Measurements from ENCODE around the gene CALCR.

Gene CALCR

DNA sequence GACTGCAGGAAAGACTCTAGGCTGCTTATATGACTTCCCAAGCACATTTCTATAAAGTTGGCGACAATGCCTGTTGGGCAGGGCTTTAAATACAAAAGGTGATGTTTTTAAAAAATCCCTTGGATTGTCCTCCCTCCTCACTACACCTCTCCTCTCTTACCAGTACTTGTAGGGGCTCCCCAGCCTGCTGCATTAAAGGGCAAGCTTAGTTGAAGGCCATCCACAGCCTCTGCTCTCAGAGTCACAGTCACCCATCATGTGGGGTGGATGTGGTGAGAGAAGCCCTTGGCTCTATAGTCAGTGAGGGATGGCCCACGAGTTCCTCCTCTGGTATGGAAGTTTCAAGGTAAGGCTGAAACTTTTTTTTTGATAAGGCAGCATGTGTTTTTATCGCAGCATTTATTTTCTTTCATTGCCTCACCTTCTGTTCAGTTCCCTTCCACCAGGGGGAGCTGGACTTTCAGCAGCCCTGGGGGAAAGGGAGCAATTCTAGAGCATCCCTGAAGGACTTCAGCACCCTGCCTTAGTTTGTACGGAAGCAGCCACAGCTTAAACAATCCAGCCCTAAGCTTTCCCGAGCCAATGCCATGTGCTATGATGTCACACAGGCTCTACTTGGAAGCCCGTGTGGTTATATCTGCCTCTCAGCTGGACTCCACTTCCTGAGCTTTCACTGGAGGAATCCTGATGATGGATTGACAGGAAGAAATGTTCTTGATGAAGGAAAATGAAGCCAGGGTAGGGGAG, 131.9 kb downstream of the CALCR start:
- peak; percentile 39 for DNase-seq

DNA sequence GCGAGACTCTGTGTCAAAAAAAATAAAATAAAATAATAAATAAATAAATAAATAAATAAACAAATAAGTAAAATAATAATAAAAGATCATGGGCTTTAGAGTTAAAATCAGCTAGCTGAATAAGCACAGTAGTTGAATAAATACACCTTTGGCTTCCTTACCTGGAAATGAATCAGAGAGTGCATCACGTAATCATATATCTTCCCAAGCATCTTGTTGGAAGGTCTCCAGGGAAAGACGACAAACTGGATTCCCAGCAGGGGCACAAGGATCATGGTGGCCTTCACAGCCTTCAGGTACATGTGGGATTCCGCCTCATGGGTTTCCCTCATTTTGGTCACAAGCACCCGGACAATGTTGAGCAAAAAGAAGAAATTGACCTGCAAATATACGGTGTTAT, 138.7 kb downstream of the CALCR start:
- DNase-seq: no peak

- no peak for DNase-seq
Observed at GRCh38 chr7:93432130-93432529, 142.4 kb downstream of the CALCR start.

DNA sequence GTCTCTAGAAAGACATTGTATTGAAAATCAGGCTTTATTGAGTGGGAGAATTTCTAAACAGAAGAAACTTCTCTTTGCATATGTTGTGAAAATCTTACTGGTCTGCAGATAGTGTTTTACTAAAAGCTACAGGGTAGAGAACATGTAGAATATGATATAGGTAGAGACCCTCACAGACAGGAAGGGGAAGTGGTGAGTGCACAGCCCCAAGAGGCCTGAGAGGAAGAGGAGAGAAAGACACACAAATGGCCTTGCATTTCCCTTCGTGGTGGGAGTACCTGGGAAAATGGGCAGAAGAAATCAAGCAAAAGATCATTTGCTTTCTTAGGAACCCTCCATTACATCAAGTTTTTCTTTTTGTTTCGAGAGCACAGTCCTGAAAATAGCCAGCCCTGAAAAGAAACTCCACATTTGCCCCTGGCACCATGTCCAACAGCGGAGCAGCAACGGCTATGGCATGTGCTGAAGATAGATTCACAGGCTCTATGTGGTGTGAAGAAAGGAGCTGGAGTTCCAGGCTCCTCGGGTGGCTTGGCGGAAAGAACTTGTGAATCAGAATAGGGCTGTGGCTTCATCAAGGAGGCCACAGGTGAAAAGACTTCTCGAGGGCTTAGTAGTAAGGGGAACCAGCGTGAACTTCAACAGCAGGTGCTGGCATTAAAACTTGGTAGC, 143.5 kb downstream of the CALCR start:
- DNase-seq: no peak

GRCh38 chr7:93429563-93429962, 145.0 kb downstream of the CALCR start:
- no peak for DNase-seq

- no peak for DNase-seq
Observed at GRCh38 chr7:93427107-93427506, 147.4 kb downstream of the CALCR start.

GRCh38 chr7:93426155-93426696, 148.3 kb downstream of the CALCR start:
- no peak for DNase-seq

GRCh38 chr7:93414574-93414973, 159.9 kb downstream of the CALCR start:
- DNase-seq: no peak

DNA sequence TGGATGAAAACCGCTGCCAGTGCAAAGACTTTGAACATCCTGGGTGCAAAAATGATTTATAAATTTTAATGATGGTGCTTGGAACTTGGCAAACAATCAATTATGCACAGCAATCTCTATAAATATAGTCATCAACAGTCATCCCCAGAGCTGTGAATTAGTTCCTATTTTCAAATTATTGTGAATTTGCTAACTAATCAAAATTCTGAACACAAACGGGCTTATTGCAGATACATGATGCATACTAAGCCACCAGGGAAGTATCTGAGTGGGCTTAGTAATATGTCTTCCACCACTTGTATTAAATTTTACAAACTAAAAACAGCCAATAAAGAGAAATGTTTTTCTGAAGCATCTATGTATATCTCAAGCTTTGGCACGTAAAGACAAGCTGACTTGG, 165.2 kb downstream of the CALCR start:
- no peak for DNase-seq

- no peak for DNase-seq
Observed at GRCh38 chr7:93407239-93407638, 167.3 kb downstream of the CALCR start.

- DNase-seq: no peak
Observed at GRCh38 chr7:93402944-93403343, 171.6 kb downstream of the CALCR start.

GRCh38 chr7:93399642-93400041, 174.9 kb downstream of the CALCR start:
- DNase-seq: no peak

DNA sequence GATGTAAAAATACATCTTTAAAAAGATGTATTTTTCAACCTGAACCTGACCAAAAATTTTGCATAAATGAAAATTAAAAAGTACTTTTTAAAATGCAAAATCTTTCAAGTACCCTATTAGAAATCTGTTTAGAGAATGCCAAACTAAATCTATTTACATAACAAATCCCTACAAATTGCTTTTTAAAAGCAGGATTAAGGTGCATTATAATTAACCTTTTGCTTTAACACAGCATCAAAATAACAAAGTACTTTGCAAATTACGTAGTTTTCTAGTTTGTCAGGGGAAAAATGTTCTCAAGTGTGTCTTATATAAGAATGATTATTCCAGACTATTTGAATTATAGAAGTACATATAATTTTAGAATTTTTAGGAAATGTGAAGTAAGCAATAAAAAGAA, 181.5 kb downstream of the CALCR start:
- DNase-seq: no peak

DNA sequence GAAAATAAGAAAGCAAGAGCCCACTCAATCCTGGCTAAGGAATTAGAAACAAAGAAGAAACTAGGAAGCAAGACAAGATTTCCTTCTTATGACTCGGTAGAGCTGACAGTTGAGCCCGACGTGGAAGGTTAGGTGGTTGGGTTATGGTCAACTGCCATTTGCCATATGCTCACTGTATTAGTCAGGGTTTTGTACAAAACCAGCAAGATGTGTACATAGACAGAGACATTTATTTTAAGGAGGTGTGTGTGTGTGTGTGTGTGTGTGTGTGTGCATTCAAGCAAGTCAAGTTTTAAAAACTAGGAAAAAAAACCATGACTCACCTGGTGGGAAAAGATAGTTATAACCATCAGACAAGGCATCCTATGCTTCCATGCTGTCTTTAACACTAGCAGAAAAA, 183.9 kb downstream of the CALCR start:
- DNase-seq: no peak

DNA sequence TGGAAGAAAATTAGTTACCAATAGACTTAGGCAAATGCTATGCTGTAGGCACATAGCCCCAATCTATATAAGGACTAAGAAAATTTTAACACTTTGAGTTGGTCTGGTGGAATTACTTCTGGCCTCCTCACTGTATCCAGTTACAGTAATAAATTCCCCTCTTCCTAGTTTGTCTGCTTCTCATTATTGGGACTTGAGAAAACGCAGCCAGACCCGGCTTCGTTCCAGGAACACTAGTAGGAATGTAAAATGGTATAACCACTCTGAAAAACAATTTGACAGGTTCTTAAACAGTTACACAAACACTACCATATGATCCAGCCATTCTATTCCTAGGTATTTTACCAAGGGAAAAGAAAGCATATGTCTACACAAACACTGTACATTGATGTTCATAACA, 192.2 kb downstream of the CALCR start:
- no peak for DNase-seq

DNA sequence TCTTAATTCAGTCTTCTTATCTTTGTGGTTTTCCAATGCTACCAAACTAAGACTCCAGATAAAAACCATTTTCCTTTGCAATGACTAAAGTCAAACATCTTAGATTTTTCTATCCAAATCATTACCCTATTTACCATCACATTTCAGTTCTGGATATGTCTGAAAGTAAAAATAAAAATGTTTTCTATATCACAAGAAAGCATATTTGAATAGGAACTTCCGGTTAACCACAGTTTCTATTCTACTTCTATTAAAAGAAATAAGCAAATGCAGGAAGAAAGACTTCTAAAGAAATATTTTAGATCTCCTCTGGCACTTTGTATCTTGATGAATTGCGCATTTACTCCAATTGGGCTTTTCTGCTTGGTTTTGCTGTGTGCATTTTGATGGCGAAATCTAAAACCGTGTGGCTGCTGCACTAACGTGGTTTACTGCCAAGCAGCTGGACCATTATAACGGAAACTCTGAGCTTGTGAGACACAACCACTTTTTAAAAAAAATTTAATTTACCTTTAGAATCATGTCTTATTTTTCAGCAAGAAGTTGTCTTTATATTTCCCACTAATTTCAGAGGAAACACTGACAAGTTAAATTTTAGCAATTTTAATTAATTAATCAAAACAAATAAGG, 196.3 kb downstream of the CALCR start:
- no peak for DNase-seq

GRCh38 chr7:93375603-93376002, 198.9 kb downstream of the CALCR start:
- DNase-seq: no peak

All from activated CD4-positive, alpha-beta T cell treated with anti-CD3 and anti-CD28 coated beads, Interleukin-2, amount 50 U/mL, for 16 hours (primary cell).